Esophagus squamous epithelium (tissue), 5 donors: Measurements from ENCODE around the gene C8G. TPM values are rescaled to one million over a fixed set of nuclear protein-coding genes. Genes with fewer than 3 reads are reported as not detected.
A peak's percentile ranks its signal among the peaks of the same experiment; 100 is the strongest.

Experiments used
- DNase-seq: peaks from one replicate; lab custom pipeline; 2025; lab: John Stamatoyannopoulos, UW
- H3K27ac ChIP-seq, 4 donors: fragments of 200-600 bp; sonication (generic); one replicate each; pipeline ENCODE4 v1.5.1; 2016 to 2019; ENCODE audit warnings: mild to moderate bottlenecking in 1 of 4
- H3K27me3 ChIP-seq, 4 donors: fragments of 200-600 bp; sonication (generic); 1 replicate in 3 of 4; 2 replicates in 1 of 4; pipeline versions ENCODE4 v1.5.1 to v1.6.0; 2017 to 2021; ENCODE audit warnings: antibody characterized with exemption in 1 of 4
- H3K36me3 ChIP-seq, 3 donors: fragments of 200-600 bp; sonication (generic); one replicate each; pipeline ENCODE4 v1.5.1; 2016 to 2019
- H3K4me1 ChIP-seq, 3 donors: fragments of 200-600 bp; sonication (generic); one replicate each; pipeline ENCODE4 v1.5.1; 2017 to 2019
- H3K4me3 ChIP-seq, 4 donors: fragments of 200-600 bp; sonication (generic); 1 replicate in 3 of 4; 2 replicates in 1 of 4; pipeline ENCODE4 v1.5.1; 2016 to 2019; ENCODE audit warnings: mild to moderate bottlenecking in 2 of 4, moderate library complexity in 1 of 4
- H3K9me3 ChIP-seq, 3 donors: fragments of 200-600 bp; sonication (generic); one replicate each; pipeline ENCODE4 v1.5.1; 2016 to 2019
- POLR2A ChIP-seq, 4 donors: fragments of 450-650 bp; IDR thresholded peaks; one replicate each; pipeline ENCODE4 v1.6.1; 2017; ENCODE audit warnings: antibody characterized with exemption in 4 of 4, mild to moderate bottlenecking in 4 of 4, moderate library complexity in 3 of 4
- WGBS, 2 donors: methylation state at CpG; one replicate each; pipeline ENCODE4 v1.1.5; 2018; 5-methylcytosine and 5-hydroxymethylcytosine counted together
- intact Hi-C: fragments of 100-400 bp; cut with DNase I; formaldehyde crosslinking; loops from one replicate; pipeline ENCODE4 v1.15.0; 2022
- total RNA-seq, 4 donors: library from RNA; depleted of rRNA; stranded (reverse); fragments of >200 nt; gene quantifications; one replicate each; pipeline ENCODE4 v1.1.0, GENCODE V29; 2016
- TF ChIP-seq, protein P1 (sequence below), 6 experiments: fragments of 450-650 bp in 4 of 6; fragments of 200-600 bp in 2 of 6; sonication (generic) in 2 of 6; IDR thresholded peaks; one replicate each; pipeline ENCODE4 v1.5.1; 2016 to 2019; ENCODE audit warnings: antibody characterized with exemption in 6 of 6, mild to moderate bottlenecking in 4 of 6, moderate library complexity in 4 of 6
- donor health status: DM: yes; HTN: yes; CAD: no.

Gene C8G
- total RNA-seq, 4 donors from 2014 or later, result 1.6 TPM; not detected in 3

DNA sequence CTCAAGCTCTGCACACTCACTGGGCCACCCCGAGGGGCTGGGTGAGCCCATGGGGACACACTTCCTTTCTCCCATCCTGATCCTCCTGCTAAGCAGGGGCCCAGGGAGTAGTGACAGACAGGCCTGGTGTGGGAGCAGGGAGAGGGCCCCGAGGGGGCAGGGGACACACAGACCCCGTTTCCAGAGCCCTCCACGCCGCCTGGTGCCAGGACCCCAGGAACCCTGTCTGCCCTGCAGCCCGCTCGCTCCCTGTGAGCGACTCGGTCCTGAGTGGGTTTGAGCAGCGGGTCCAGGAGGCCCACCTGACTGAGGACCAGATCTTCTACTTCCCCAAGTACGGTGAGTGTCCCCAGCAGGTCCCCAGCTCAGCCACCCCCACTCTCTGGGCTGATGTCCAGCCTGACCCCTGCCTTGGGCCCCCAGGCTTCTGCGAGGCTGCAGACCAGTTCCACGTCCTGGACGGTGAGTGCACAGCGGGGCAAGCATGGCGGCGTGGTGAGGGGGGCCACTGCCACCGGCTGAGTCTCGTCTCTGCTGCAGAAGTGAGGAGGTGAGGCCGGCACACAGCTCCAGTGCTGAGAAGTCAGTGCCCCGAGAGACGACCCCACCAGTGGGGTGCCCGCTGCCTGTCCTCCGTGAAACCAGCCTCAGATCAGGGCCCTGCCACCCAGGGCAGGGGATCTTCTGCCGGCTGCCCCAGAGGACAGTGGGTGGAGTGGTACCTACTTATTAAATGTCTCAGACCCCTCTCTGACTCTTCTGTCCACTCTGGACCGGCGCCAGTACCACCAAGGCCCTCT lies 1.4 kb downstream of the C8G start:
- WGBS, 2 donors, result 80 to 87% methylated on average over 4 to 6 of the region's 27 CpGs
- intact Hi-C loops, result loop anchor here (10.0 kb wide), 1 partner anchor 92 kb away; the partner anchor contains the start of gene MAMDC4
- Histone ChIP-seq H3K27ac (no peak overlapping the region), H3K4me3 (no peak overlapping the region), H3K4me1 (peaks cover 31 to 73% (median 39%) of the 10 kb centered on the region in 3 donors), H3K36me3 (peaks cover 12 to 18% (median 13%) of the 10 kb centered on the region in 3 donors), H3K27me3 (no peaks in the 10 kb centered on the region), H3K9me3 (no peaks in the 10 kb centered on the region)
- TF ChIP-seq, protein P1, sequence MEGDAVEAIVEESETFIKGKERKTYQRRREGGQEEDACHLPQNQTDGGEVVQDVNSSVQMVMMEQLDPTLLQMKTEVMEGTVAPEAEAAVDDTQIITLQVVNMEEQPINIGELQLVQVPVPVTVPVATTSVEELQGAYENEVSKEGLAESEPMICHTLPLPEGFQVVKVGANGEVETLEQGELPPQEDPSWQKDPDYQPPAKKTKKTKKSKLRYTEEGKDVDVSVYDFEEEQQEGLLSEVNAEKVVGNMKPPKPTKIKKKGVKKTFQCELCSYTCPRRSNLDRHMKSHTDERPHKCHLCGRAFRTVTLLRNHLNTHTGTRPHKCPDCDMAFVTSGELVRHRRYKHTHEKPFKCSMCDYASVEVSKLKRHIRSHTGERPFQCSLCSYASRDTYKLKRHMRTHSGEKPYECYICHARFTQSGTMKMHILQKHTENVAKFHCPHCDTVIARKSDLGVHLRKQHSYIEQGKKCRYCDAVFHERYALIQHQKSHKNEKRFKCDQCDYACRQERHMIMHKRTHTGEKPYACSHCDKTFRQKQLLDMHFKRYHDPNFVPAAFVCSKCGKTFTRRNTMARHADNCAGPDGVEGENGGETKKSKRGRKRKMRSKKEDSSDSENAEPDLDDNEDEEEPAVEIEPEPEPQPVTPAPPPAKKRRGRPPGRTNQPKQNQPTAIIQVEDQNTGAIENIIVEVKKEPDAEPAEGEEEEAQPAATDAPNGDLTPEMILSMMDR (IDR thresholded peaks at IDR 0.05), result no peak
- no peak for TF ChIP-seq POLR2A (IDR thresholded peaks at IDR 0.05)
- DNase-seq, result no peak

DNA sequence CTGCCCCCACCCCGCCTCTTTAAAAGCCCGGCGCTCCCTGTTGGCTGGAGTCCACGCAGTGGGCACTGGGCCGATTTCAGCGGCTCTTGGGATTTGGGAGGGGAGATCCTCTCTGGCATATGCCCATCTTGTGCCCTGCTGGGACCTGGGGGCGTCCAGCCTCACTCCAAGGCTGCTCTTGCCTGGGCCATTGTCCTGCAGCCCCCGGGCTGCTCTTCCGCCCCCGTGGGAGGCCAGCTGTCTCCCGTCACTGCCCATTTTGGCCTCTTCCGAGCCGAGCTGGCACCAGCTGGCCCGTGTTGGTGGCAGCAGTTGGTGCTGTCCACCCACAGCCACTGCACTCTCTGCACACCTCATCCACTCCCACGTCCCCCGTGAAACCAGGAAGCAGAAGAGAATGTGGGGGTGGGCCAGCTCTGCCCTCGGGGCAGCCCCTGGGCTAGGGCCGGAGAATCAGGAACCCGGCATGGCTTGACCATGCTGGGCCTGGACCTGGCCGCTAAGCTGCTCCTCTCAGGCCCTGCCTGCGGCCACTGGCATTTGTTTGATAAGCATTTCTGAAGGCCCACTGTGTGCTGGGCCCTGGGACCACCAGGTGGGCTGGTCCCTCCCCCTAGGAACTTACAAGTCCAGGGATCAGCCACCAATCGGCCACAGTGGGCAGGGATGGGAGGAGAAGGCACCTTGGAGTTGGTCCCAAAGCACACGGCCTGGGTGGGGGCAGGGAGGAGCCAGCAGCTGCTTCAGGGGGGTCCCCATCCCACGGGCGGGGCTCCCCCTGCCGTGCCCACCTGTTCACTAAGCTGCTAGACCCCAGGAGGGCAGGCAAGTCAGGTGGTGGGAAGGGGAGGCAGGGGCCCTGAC lies 2.2 kb downstream of the C8G start:
- no peaks in the 10 kb centered on the region for H3K9me3 ChIP-seq
- H3K4me3 ChIP-seq, result no peak overlapping the region
- peaks cover 30 to 67% (median 39%) of the 10 kb centered on the region in 3 donors for H3K4me1 ChIP-seq
- no peaks in the 10 kb centered on the region for H3K27me3 ChIP-seq
- peaks cover 3 to 10% (median 5%) of the 10 kb centered on the region in 3 donors for H3K36me3 ChIP-seq
- intact Hi-C loops, result loop anchor here (10.0 kb wide), 1 partner anchor 92 kb away; the partner anchor contains the start of gene MAMDC4
- TF ChIP-seq, protein P1 (IDR thresholded peaks at IDR 0.05), result no peak
- TF ChIP-seq POLR2A (IDR thresholded peaks at IDR 0.05), result no peak
- WGBS, 2 donors, result 33 to 68% methylated on average over 1 to 5 of the region's 26 CpGs
- H3K27ac ChIP-seq, result peak overlapping the region in 2 of 4 donors; percentile 50 to 91
- no peak for DNase-seq

DNA sequence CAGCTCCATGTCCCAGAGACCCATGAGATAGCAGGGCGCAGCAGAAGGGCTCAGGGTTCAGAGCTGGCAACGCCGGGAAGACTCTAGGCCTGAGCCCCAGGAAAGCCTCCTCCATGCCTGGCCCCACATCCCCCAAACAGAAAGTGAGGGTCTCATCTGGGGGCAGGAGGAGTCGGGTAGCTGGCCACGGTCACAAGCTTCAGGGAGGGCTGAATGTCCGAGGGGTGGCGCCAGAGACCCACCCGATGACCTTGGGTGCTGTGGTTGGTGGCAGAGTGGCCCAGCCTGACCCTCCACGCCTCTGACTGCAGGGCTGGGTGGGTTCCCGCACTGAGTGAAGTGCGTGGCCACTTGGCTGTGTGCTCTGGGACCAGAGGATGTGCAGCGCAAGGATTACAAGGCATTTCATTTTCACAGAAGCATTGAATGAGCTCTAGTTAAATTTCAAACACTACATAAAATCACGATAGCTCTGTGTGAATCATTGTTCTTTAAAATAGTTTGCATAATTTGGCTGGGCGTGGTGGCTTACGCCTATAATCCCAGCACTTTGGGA lies 3.0 kb downstream of the C8G start:
- H3K27me3 ChIP-seq, result no peaks in the 10 kb centered on the region
- peaks cover 0 to 2% (median 0%) of the 10 kb centered on the region in 3 donors for H3K36me3 ChIP-seq
- no peak for DNase-seq
- WGBS, 2 donors, result 22 to 35% methylated on average over 7 to 12 of the region's 15 CpGs
- H3K4me3 ChIP-seq, result no peak overlapping the region
- no peak for TF ChIP-seq POLR2A (IDR thresholded peaks at IDR 0.05)
- TF ChIP-seq, protein P1 (IDR thresholded peaks at IDR 0.05), result peak in 5 of 6 experiments; percentile 24 to 51 (median 40)
- H3K4me1 ChIP-seq, result peaks cover 22 to 60% (median 38%) of the 10 kb centered on the region in 3 donors
- intact Hi-C loops, result loop anchor here (10.0 kb wide), 1 partner anchor 93 kb away; the partner anchor contains the start of gene MAMDC4
- H3K9me3 ChIP-seq, result no peaks in the 10 kb centered on the region
- peak overlapping the region; percentile 18 to 91 (median 70) for H3K27ac ChIP-seq

DNA sequence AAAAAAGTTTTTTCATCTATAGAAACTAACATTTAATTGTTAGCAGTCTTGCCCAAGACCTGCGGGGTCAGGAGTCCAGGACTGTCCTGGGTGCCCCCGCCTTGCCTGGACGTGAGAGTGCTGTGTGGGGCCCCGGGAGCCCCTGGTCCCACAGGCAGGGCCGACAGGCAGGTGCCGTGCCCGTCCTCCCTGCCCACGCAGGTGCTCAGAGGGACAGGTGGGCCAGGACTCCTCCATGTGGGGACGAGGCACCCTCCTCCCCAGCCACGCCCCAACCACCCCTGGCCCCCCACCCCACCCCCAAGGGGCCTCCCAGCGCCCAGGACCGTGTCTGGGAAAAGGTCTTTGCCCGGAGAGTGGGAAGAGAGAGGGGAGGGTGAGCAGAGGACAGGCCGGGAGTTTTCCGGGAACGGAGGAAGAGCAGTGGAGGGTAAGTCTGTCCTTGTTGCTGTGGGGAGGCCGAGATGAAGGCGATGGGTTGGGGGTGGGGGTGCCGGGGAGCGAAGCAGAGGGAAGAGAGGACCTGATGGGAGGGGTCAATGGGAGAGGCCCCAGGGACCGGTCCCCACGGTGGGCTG lies 4.3 kb downstream of the C8G start:
- no peak for DNase-seq
- H3K36me3 ChIP-seq, result no peaks in the 10 kb centered on the region
- H3K27ac ChIP-seq, result peak overlapping the region; percentile 91 to 94 (median 92)
- 20 to 24% methylated on average over 8 to 18 of the region's 22 CpGs for WGBS, 2 donors
- TF ChIP-seq POLR2A (IDR thresholded peaks at IDR 0.05), result no peak
- TF ChIP-seq, protein P1 (IDR thresholded peaks at IDR 0.05), result no peak
- H3K4me1 ChIP-seq, result peaks cover 17 to 49% (median 30%) of the 10 kb centered on the region in 3 donors
- H3K9me3 ChIP-seq, result no peaks in the 10 kb centered on the region
- H3K4me3 ChIP-seq, result peak overlapping the region; percentile 50 to 92 (median 64)
- intact Hi-C loops, result loop anchor here (10.0 kb wide), 1 partner anchor 95 kb away; the partner anchor contains the start of gene MAMDC4
- H3K27me3 ChIP-seq, result no peaks in the 10 kb centered on the region
